Left colon (tissue), 2 donors: ENCODE measurements around the gene MPZ. TPM values are rescaled to one million over a fixed set of nuclear protein-coding genes. Genes with fewer than 3 reads are reported as not detected.
A peak's percentile ranks its signal among the peaks of the same experiment; 100 is the strongest.
"Not testable (repeated sequence)": the region's sequence is repeated elsewhere in the genome, so short reads cannot be mapped to it uniquely, and the experiment has no call there.

ENCODE experiments used
- ATAC-seq: fragments of 200-7000 bp; cut with Tn5 transposase; one replicate; pipeline ENCODE4 v1.9.1; 2020; ENCODE audit warnings: mild to moderate bottlenecking, moderate library complexity
- DNase-seq, 2 donors: peaks; one replicate each; pipeline ENCODE4 v3.0.0-alpha.2; 2020
- intact Hi-C, 2 donors: fragments of 100-400 bp; cut with DNase I in 1 of 2; cut with micrococcal nuclease in 1 of 2; formaldehyde crosslinking; loops; one replicate each; pipeline versions ENCODE4 v1.11.2 to v1.14.0; 2022; cut with DNase I, micrococcal nuclease
- total RNA-seq, 2 donors: library from RNA; stranded (reverse); fragmentation: NEBNext Ultra II Directional; extraction: Animal tissue kit (Norgen Biotek cat#: 25700); gene quantifications; one replicate each; pipeline ENCODE4 v1.2.1, GENCODE V29; 2021
- donor health status: DM: no; HTN: no; CAD: no.
- donor health status: DM: yes; HTN: yes; CAD: no.

The MPZ gene
- total RNA-seq, 2 donors from 2014 or later, result 1.3 to 5.0 TPM

DNA sequence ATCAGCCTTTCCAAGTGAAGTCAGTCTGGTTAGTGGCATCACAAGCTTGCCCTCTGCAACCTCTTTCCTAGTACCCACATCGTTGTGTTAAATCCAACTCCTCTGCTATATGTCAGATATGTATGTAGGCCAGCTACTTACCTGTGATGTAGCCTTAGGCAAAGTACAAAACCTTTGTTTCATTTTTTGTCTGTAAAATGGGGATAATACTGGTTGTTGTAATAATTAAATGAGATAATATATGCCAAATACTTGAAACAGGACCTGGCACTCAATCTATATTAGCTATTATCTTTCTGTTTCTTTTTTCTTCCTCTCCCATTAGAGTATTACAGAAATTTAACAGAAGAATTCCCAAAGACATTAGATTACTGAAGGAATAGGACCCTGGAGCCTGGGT lies 50.0 kb downstream of the MPZ start:
- no peak for ATAC-seq
- intact Hi-C loops, result no loop called here
- DNase-seq, result no peak

DNA sequence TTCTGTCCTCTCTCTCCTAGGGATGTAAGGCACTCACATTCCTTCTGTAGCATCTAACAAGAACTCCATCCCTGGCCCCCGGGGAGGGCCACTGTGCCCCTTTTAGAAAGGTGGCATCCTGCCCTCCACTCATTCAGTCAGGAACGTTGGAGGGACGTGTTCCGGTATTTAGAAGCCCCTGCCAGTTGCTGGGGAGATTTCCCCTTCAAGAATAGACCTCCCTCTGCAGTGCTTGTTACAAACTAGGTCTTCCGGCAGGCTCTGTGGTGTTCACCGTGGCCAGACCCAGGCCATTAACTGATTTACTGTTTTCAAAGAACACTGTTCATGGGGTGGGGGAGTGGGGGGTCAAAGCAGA lies 50.4 kb downstream of the MPZ start:
- no peak for DNase-seq
- intact Hi-C loops, result no loop called here
- ATAC-seq, result no peak

DNA sequence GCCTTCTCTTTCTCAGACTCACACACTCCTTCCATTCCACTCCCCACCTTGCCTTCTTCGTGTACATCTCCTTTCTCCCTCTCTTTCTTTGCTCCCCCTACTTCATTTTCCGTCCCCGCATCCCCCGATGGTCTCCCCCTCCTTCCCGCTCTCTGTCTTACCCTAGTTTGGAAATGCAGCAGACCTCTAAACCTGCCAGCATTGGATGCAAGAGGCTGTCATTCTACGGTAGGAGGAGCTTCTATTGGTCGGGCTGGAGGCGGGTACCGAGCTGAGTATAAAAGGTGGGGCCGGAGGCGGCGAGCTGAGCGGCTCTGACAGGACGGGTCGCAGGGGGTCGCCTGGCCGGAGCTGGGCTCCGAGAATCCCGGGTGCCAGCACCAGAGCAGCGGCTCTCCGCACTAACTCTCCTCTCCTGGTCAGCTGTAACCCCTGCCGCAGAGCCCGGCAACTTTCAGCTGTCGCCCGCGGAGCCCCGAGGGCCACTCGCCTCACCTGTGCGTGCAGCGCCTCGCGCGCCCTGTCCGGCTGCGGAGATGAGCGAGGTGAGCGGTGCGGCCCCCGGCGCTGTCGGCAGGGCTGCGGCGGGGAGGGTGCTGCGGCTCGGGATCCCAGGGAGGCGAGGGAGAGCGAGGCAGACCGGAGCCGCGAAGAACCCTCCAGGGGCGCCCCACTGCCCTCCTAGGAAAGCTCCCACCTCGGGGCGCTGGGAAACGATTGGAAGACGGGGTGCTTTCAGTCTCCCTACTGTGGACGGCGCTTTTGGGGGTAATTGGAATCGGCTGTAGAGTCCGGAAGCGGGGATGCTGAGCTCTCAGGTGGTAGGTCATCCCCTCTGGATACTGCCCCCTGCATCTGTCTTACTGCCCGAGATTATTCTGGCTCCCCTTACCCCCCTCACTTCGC lies 51.1 kb downstream of the MPZ start, which contains the start of gene PCP4L1:
Gene PCP4L1, plus strand, starts transcription at position 307 of the 906 bp plus-strand sequence. Its CDS starts 230 bp downstream, at position 537.
- DNase-seq, result peak; percentile 46 to 53
- intact Hi-C loops, result no loop called here
- ATAC-seq, result peak; percentile 93

DNA sequence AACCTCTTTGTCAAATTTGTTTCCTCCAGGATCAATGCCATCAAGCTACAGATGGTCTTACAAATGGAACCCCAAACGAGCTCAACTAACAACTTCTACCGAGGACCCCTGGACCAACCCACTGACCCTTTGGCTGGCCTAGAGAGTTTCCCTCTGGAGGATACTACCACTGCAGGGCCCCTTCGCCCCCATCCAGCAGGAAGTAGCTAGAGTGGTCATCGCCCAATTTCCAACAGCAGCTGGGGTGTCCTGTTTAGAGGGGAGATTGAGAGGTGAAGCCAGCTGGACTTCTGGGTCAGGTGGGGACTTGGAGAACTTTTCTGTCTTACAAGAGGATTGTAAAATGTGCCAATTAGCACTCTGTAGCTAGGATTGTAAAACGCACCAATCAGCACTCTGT lies 52.7 kb downstream of the MPZ start:
- ATAC-seq, DNase-seq, intact Hi-C loops: not testable (repeated sequence)

DNA sequence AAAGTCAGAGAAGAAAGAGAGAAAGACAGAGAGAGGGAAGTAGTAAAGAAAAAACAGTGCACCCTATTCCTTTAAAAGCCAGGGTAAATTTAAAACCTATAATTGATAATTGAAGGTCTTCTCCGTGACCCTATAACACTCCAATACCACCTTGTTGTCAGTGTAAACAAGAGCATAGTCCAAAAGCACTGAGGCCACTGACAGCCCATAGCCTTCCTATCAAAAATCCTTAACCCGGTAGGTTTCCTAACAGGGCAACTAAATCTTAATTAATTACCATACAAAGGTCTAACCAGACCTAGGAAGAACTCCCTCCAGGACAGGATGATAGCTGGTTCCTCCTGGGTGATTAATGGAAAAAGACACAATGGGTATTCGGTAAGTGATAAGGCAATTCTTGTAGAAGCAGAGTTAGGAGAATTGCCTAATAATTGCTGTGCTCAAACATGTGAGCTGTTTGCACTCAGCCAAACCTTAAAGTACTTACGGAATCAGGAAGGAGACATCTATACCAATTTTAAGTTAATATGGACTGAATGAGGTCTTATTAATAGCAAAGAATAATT lies 53.7 kb downstream of the MPZ start:
- ATAC-seq, intact Hi-C loops, DNase-seq: not testable (repeated sequence)

DNA sequence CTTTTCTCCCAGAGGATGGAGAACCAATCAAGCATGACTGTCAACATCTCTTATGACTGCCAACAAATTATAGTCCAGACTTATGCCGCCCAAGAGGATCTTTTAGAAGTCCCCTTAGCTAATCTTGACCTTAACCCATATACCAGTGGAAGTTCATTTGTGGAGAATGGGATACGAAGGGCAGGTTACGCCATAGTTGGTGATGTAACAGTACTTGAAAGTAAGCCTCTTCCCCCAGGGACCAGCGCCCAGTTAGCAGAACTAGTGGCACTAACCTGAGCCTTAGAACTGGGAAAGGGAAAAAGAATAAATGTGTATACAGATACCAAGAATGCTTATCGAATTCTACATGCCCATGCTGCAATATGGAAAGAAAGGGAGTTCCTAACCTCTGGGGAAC lies 54.5 kb downstream of the MPZ start:
- DNase-seq, intact Hi-C loops, ATAC-seq: not testable (repeated sequence)

Other genes starting within 250 kb of the MPZ start
- gene ARHGAP30, start 240.1 kb downstream of the MPZ start, total RNA-seq, result 1 to 10 TPM; 2.7 to 8.7 TPM
- gene NECTIN4, start 220.4 kb downstream of the MPZ start, total RNA-seq, result 1 to 10 TPM; 3.0 to 6.1 TPM
- gene KLHDC9, start 211.6 kb downstream of the MPZ start, total RNA-seq, result 10 to 100 TPM; 10.1 to 11.1 TPM
- 10 to 100 TPM; 30.3 to 38.2 TPM for gene PFDN2, start 191.9 kb downstream of the MPZ start, total RNA-seq
- gene NIT1, start 191.9 kb downstream of the MPZ start, total RNA-seq, result 10 to 100 TPM; 74.4 to 76.6 TPM
- 10 to 100 TPM; 34.2 to 41.5 TPM for gene DEDD, start 177.3 kb downstream of the MPZ start, total RNA-seq
- gene UFC1, start 156.0 kb downstream of the MPZ start, total RNA-seq, result 100 to 1,000 TPM; 106 to 107 TPM
- 10 to 100 TPM; 19.7 to 24.0 TPM for gene USP21, start 150.5 kb downstream of the MPZ start, total RNA-seq
- 10 to 100 TPM; 11.7 to 12.4 TPM for gene PPOX, start 143.5 kb downstream of the MPZ start, total RNA-seq
- 10 to 100 TPM; 29.7 TPM for gene B4GALT3, start 132.5 kb downstream of the MPZ start, total RNA-seq
- gene ADAMTS4, start 110.9 kb downstream of the MPZ start, total RNA-seq, result 1 to 10 TPM; 1.0 to 3.3 TPM
- 100 to 1,000 TPM; 154 to 188 TPM for gene NDUFS2, start 107.6 kb downstream of the MPZ start, total RNA-seq
- gene FCER1G, start 94.7 kb downstream of the MPZ start, total RNA-seq, result 10 to 100 TPM in 1 of 2 donors, 1 to 10 TPM in 1; 5.6 to 23.3 TPM
- not detected for gene APOA2, start 86.3 kb downstream of the MPZ start, total RNA-seq
- 10 to 100 TPM; 19.6 to 24.6 TPM for gene TOMM40L, start 83.9 kb downstream of the MPZ start, total RNA-seq
- under 1 TPM in 1 of 2 donors, not detected in 1; 0.53 TPM for gene NR1I3, start 71.8 kb downstream of the MPZ start, total RNA-seq
- 1 to 10 TPM in 1 of 2 donors, not detected in 1; 2.6 TPM for gene PCP4L1, start 51.2 kb downstream of the MPZ start, total RNA-seq
- gene SDHC, start 4.4 kb upstream of the MPZ start, total RNA-seq, result 100 to 1,000 TPM; 264 to 266 TPM
- gene CFAP126, start 57.9 kb upstream of the MPZ start, total RNA-seq, result not detected
- 10 to 100 TPM in 1 of 2 donors, 1 to 10 TPM in 1; 5.5 to 17.4 TPM for gene FCGR2A, start 195.5 kb upstream of the MPZ start, total RNA-seq
- gene HSPA6, start 214.6 kb upstream of the MPZ start, total RNA-seq, result 1 to 10 TPM in 1 of 2 donors, under 1 TPM in 1; 0.64 to 1.4 TPM
- gene FCGR3A, start 239.8 kb upstream of the MPZ start, total RNA-seq, result 10 to 100 TPM in 1 of 2 donors, 1 to 10 TPM in 1; 3.7 to 11.7 TPM